ENCODE measurements around the gene ZC2HC1C.

Gene ZC2HC1C

DNA sequence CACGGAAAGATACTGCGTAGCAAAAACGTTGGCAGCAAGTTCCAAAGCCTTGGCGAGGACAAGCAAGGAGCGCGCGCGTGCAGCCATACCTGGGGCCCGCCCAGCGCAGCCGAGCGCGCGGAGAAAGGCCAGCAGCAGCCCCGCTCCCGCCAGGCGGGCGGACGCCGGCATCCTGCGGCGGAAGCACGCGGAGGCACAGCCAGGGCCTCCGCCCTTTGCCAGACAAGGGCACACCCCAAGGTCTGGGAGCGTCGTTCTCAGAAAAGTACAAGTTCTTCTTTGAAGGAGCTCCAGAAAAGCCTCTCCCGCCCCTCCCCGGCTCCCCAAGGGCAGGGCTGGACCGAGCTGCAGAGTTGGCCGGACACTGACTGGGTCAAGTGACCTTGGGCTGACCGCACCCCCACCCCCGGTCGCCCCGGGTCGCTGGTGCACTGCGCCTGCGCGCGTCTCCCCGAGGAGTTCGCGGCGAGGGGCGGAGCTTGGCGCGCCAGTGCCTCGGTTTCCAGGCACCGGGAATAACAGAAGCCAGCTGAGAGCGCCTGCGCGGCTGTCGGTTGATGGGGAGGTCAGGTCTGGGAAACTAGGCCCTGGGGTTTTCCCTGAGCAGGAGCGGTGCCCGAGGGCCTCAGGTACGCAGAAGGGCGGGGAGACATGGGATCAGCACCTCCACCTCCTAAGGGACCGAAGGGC lies at the start of gene ZC2HC1C:
Gene ZC2HC1C, plus strand, starts transcription at position 521 of the 690 bp plus-strand sequence. CDS start 933 bp downstream, outside the sequence.
- peak; percentile 21 to 28 for DNase-seq

- no peak for DNase-seq
Observed at GRCh38 chr14:75022655-75023054, 46.8 kb upstream of the ZC2HC1C start.

- DNase-seq: no peak
Observed at GRCh38 chr14:75023108-75023507, 46.3 kb upstream of the ZC2HC1C start.

DNA sequence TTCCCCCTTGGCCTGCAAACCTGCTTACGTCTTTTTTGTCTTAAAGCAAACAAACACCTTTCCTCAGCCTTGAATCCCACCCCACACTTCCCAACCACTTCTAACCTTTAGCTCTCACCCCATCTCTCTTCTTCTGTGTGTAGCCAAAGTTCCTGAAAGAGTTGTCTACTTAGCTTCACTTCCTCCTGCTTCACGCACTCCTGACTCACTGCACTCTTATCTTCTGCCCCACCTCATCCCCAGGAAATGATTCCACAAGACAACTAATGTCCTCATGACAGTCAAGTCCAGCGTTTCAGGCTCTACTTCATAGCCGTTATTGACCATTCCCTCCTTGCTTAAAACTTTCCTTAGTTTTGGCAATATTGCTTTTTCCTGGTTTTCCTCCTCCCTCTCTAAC lies 44.4 kb upstream of the ZC2HC1C start:
- DNase-seq: no peak

DNA sequence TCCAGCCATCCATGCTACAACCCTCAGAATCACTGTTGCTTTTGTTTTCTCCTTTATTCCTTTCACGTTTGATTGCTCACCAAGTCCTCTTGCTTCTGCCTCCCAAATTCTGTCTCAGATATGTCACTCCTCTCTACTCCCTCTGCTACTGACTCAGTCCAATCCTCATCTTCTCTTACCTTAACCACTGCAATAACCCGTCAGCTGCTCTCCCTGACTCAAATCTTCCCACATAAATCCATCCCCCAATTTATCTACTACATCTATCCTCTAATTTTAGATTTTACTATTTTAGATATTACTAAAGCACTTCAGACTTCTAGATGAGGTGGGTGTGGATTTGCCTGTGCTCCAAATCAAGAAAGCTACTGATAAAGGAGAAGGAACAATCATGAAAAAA lies 43.6 kb upstream of the ZC2HC1C start:
- DNase-seq: no peak

DNA sequence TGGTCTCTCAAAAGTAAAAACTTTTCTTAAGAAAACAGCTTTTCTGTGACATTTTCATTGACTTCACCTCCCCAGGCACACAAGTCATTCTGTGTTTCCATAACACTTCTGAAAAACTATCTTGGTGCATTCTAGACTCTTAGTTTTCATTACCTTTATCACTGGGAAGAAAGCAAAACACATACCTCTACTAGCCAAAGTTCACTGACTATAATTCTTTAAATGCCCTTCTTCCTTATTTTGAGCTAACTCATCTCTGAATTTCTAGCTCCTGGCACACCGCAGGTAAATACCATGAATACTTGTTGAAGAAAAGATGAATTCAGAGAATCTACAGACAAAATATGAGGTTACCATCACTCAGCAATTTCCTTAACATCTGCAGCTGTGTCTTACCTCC lies 39.3 kb upstream of the ZC2HC1C start:
- no peak for DNase-seq

DNA sequence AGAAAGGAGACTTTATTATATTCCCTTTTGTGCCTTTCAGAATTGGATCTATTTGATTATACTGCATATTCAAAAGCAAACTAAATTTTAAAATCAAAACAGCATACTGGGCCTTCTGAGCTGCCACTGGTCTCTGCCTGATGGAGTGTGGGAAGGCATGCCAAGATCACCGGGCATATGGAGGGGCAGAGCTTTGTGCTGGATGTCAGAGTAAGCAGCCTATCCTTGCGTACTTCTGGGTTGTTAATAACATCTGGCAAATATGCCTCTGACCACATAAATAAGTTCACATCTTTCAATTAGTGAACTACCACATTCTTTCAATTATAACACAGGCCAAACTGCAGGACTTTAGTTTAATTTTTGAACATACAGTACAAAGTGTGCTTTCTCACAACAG lies 36.5 kb upstream of the ZC2HC1C start:
- DNase-seq: no peak

GRCh38 chr14:75040507-75040906 lies 28.9 kb upstream of the ZC2HC1C start:
- no peak for DNase-seq

DNA sequence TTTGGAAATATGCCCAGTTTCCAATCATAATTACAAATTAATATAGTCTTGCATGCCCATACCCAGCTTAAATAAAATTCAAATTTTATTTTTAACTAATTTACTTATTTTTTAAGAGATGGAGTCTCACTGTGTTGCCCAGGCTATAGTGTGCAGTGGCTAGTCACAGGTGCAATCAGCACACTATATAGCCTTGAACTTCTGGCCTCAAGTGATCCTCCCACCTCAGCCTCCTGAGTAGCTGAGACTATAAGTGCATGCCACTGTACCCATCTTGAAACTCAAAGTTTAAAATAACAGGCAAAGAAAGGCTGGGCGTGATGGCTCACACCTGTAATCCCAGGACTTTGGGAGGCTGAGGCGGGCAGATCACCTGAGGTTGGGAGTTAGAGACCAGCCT lies 28.5 kb upstream of the ZC2HC1C start:
- DNase-seq: no peak

- DNase-seq: no peak
Observed at GRCh38 chr14:75041613-75042012, 27.8 kb upstream of the ZC2HC1C start.

- no peak for DNase-seq
Observed at GRCh38 chr14:75042035-75042434, 27.4 kb upstream of the ZC2HC1C start.

DNA sequence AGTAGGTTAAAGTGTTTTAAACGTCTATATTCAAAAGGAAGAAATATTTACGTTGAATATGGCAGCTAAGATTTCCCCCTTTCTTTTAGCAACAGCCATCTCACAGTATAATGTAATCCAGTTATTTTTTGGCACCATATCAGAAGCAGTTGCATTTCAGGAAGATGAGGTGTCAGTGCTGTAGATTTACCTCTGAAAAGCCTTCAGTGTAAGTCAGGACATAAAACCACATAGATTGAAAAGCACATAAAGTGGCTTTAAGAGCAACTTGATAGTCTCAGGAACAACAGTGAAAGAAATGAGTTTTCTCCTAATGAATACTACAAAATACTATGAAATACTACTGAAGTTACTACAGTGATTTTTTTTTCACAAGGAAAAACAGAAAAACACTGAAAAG lies 25.1 kb upstream of the ZC2HC1C start:
- DNase-seq: no peak

DNA sequence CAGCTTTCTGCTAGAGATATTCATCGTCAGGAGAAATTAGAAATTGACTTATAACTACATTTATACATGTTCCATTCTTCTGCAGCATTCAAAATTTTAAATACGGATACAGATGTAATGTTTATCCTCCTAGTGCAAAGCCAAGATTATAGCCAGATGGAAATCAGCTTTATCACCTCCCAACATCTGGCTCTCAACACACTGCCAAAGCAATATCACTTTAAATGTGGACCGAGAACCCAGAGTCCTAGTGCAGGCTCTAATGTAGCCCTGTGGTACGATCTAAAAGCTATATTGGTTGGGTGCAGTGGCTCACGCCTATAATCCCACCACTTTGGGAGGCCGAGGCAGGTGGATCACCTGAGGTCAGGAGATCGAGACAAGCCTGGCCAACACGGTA lies 24.7 kb upstream of the ZC2HC1C start:
- no peak for DNase-seq

GRCh38 chr14:75046275-75046674 lies 23.2 kb upstream of the ZC2HC1C start:
- DNase-seq: no peak

GRCh38 chr14:75046899-75047298 lies 22.5 kb upstream of the ZC2HC1C start:
- no peak for DNase-seq

- DNase-seq: no peak
Observed at GRCh38 chr14:75047506-75047905, 21.9 kb upstream of the ZC2HC1C start.

DNA sequence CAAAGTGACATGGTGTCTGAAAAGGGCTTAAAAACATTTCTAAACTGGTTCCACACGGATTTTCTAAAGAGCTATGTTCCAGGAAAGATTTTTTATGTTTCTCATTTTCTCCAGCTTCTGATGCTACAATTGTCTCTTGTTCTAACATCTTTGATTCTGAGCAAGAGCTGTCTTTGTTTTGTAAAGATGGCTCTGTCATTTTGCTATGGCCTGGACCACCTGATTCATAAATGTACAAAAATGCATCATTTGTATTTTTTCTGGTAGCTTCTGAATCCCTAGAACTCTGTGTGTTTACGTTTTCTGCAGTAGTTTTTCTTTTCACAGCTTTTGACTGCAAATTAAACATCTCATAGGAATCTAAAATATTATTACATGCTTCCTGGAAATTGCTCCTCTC lies 21.3 kb upstream of the ZC2HC1C start:
- DNase-seq: no peak

DNA sequence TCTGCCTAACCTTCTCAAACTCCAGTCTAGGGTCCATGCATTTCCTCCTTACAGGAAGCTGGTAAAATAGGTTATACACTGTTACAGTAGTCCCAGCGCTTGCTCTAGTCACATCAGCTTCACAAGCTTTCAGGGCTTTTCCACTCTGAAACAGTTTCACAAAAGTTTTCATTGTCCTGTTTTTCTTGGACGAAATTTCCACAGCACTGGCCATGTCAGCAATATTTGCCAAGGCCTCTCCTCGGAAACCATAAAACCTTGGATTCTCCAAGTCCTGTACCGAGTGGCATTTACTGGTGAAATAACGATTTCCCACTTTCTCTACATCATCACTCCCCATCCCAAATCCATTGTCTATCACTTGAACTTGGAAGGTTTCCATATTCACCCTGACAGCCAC lies 20.3 kb upstream of the ZC2HC1C start:
- no peak for DNase-seq

GRCh38 chr14:75049731-75050201 lies 19.7 kb upstream of the ZC2HC1C start:
- DNase-seq: no peak

GRCh38 chr14:75050852-75051555 lies 18.4 kb upstream of the ZC2HC1C start, which contains the start of gene MLH3:
MLH3 (minus strand) TSS chr14:75051467; CDS start chr14:75049655, 1,812 bp downstream.
- DNase-seq: peak; percentile 67 to 73

DNA sequence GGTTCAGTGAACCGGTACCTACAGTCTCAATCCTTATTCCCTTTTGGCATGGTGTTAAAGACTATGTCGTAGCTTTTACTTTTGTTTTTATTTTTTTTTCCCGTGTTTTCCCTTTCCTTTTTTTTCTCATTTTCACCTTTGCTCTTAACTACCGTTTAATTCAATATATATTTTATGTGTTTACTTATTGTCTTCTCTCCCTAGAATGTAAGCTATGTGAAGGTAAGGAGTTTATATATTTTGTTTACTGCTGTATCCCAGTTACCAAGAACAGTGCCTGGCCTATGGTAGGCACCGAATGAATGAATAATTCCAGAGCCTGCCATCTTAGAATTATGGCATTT lies 17.9 kb upstream of the ZC2HC1C start:
- no peak for DNase-seq

GRCh38 chr14:75053396-75054291 lies 15.8 kb upstream of the ZC2HC1C start:
- no peak for DNase-seq

- DNase-seq: no peak
Observed at GRCh38 chr14:75054421-75054820, 15.0 kb upstream of the ZC2HC1C start.
